ENCODE results near the gene SOX6. TPM values are rescaled to one million over a fixed set of nuclear protein-coding genes. Genes with fewer than 3 reads are reported as not detected.

SOX6 gene
- total RNA-seq, 6 experiments from 2014 or later: 3.3 to 16.1 (median 7.8) TPM

DNA sequence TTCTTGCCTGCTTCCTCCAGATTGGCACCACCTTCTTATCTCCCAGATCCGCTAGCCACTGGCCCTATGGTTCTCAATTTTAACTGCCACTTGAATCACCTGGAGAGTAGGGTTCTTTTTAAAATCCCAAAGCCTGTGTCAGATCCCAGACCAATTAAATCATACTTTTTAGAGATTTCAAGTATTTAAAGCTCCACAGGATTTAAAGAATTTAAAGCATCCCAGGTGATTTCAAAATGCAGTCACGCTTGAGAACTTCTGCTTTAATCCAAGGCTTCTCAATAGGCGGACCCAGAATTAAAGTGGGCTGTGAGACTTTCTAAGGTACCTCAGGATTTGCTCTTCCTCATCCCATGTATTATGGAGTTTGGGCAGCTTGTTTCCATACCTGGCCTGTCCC, 400.0 kb downstream of the SOX6 start:
- Histone ChIP-seq H3K36me3 (no peaks in the 10 kb centered on the region), H3K4me3 (no peak overlapping the region), H3K27ac (no peak overlapping the region), H3K9me3 (no peaks in the 10 kb centered on the region), H3K4me1 (no peaks in the 10 kb centered on the region), H3K27me3 (no peaks in the 10 kb centered on the region)
- DNase-seq (no peak), ATAC-seq (no peak)
- TF ChIP-seq POLR2A (IDR thresholded peaks at IDR 0.05): no peak
- TF ChIP-seq, protein P1, sequence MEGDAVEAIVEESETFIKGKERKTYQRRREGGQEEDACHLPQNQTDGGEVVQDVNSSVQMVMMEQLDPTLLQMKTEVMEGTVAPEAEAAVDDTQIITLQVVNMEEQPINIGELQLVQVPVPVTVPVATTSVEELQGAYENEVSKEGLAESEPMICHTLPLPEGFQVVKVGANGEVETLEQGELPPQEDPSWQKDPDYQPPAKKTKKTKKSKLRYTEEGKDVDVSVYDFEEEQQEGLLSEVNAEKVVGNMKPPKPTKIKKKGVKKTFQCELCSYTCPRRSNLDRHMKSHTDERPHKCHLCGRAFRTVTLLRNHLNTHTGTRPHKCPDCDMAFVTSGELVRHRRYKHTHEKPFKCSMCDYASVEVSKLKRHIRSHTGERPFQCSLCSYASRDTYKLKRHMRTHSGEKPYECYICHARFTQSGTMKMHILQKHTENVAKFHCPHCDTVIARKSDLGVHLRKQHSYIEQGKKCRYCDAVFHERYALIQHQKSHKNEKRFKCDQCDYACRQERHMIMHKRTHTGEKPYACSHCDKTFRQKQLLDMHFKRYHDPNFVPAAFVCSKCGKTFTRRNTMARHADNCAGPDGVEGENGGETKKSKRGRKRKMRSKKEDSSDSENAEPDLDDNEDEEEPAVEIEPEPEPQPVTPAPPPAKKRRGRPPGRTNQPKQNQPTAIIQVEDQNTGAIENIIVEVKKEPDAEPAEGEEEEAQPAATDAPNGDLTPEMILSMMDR (IDR thresholded peaks at IDR 0.05): no peak
- WGBS (ENCODE audit: insufficient coverage, low coverage, low lambda C conversion rate, missing lambda C conversion rate): 96% methylated on average over 2 of the region's 3 CpGs
- intact Hi-C loops (cut with DNase I): no loop called here

- Histone ChIP-seq H3K27ac (no peak overlapping the region), H3K4me3 (no peak overlapping the region), H3K36me3 (no peaks in the 10 kb centered on the region), H3K9me3 (no peaks in the 10 kb centered on the region), H3K27me3 (no peaks in the 10 kb centered on the region), H3K4me1 (no peaks in the 10 kb centered on the region)
- ATAC-seq (no peak), DNase-seq (no peak)
- intact Hi-C loops (cut with DNase I): no loop called here
- no peak for TF ChIP-seq POLR2A (IDR thresholded peaks at IDR 0.05)
- TF ChIP-seq, protein P1 (IDR thresholded peaks at IDR 0.05): no peak
- WGBS (ENCODE audit: insufficient coverage, low coverage, low lambda C conversion rate, missing lambda C conversion rate): 25% methylated on average over 2 of the region's 2 CpGs
Measured at GRCh38 chr11:15955595-15955994, 400.8 kb downstream of the SOX6 start.

DNA sequence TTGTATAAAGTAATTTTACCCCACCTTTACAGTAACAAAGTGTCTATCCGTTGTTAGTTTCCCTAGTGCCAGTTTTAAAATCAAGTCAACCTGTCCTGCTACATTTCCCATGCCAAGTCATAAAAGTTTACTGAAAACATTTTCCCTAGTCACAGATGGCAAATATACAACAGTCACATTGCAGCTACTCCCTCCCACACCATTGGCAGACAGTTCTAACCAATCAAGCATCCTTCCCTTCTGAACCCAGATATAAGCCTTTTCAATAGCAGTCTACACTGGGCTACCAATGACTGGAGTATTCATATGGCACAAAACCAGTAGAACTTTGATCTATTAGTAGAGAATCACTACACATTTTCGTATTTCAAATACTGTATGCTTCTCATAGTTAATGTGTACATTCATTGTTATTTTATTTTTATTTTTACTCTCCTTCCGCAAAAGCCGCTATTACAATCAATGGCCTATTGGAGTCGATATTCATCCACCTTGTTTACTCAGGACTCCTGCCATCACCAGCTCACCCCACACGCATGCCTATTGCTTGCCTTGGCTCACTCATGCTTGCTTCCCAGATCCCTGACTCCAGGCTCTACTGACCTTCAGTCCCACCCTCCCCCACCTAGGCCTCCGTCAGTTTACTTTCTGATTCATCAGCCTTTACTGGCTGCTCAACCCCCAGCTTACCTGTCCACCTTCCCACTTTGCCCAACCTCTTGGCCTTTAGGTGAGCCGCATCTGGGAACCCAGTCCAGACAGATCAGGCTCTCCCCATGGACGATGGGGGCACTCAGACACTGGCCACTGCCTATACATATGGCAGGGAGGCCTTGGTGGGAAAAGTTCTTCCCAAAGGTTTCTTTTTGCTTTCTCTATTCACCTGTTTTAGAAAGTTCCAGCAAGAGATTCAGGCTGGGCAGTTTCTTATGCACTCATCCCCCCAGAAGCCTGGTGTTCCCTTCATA, 408.4 kb downstream of the SOX6 start:
- H3K9me3 ChIP-seq: no peaks in the 10 kb centered on the region
- H3K27ac ChIP-seq: peak overlapping the region; percentile 30 to 65 (median 57)
- H3K4me1 ChIP-seq: no peaks in the 10 kb centered on the region
- TF ChIP-seq POLR2A (IDR thresholded peaks at IDR 0.05): peak; percentile 27
- TF ChIP-seq, protein P1 (IDR thresholded peaks at IDR 0.05): peak in 3 of 4 donors; percentile 14 to 30 (median 28)
- H3K36me3 ChIP-seq: no peaks in the 10 kb centered on the region
- DNase-seq (peak; percentile 81 to 94 (median 88)), ATAC-seq (peak; percentile 93 to 99 (median 97))
- intact Hi-C loops (cut with DNase I): no loop called here
- H3K27me3 ChIP-seq: no peaks in the 10 kb centered on the region
- peak overlapping the region in 2 of 3 donors; percentile 13 to 21 for H3K4me3 ChIP-seq
- 29% methylated on average over 9 of the region's 9 CpGs for WGBS (ENCODE audit: insufficient coverage, low coverage, low lambda C conversion rate, missing lambda C conversion rate)

DNA sequence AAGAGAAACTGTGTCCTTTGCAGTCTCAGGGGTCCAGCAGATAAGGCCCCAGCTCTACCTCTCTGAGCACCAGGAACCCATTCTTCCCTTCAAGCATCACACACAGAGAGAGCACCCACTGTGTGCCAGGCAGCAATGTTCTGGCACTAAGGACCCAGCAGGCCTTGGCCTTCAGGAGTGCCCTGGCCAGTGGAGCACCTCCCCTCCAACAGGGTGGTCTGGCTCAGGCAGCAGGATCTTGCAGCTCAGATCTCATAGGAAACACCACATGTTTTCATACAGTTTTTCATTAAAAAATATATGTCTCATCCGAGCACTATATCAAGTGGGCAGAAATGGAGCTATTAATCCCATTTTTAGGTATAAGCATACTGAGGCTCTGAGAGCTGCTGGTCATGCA, 410.6 kb downstream of the SOX6 start:
- intact Hi-C loops (cut with DNase I): no loop called here
- DNase-seq: no peak
- WGBS (ENCODE audit: insufficient coverage, low coverage, low lambda C conversion rate, missing lambda C conversion rate): 90% methylated on average over 1 of the region's 1 CpG
- Histone ChIP-seq H3K4me1 (no peaks in the 10 kb centered on the region), H3K27me3 (no peaks in the 10 kb centered on the region), H3K9me3 (no peaks in the 10 kb centered on the region), H3K27ac (no peak overlapping the region), H3K36me3 (no peaks in the 10 kb centered on the region), H3K4me3 (no peak overlapping the region)
- ATAC-seq: no peak
- TF ChIP-seq POLR2A (IDR thresholded peaks at IDR 0.05): no peak
- TF ChIP-seq, protein P1 (IDR thresholded peaks at IDR 0.05): no peak

Data from right lobe of liver (tissue), 6 donors.